Ovary (tissue), 9 donors: ENCODE results near the gene ATF3. TPM values are rescaled to one million over a fixed set of nuclear protein-coding genes. Genes with fewer than 3 reads are reported as not detected.

Source experiments
- DNase-seq, 5 donors: peaks; one replicate each; pipeline ENCODE4 v3.0.0-alpha.2; 2019 to 2020
- H3K27ac ChIP-seq, 2 donors: fragments of 200-600 bp; one replicate each; pipeline versions ENCODE4 v1.5.1 to v1.8.0; 2019 to 2022
- H3K27me3 ChIP-seq: fragments of 200-600 bp; one replicate; pipeline ENCODE4 v1.8.0; 2022
- H3K36me3 ChIP-seq: fragments of 200-600 bp; sonication (generic); one replicate; pipeline ENCODE4 v1.5.1; 2019
- H3K4me1 ChIP-seq: one replicate; pipeline ENCODE4 v1.8.1; 2013; ENCODE audit warnings: mild to moderate bottlenecking, moderate library complexity; ENCODE audit not compliant: insufficient read depth
- H3K4me3 ChIP-seq: fragments of 200-600 bp; sonication (generic); one replicate; pipeline ENCODE4 v1.5.1; 2017
- H3K9me3 ChIP-seq, 2 donors: fragments of 200-600 bp in 1 of 2; sonication (generic) in 1 of 2; one replicate each; pipeline versions ENCODE4 v1.5.1 to v1.8.1; 2013 to 2019; ENCODE audit warnings: mild to moderate bottlenecking in 1 of 2, moderate library complexity in 1 of 2
- EP300 ChIP-seq: sonication (generic); formaldehyde crosslinking; IDR thresholded peaks from one replicate; pipeline ENCODE4 v1.6.1; 2017; ENCODE audit warnings: antibody characterized with exemption
- POLR2A ChIP-seq: fragments of 450-650 bp; IDR thresholded peaks from one replicate; pipeline ENCODE4 v1.6.1; 2017; ENCODE audit warnings: antibody characterized with exemption, mild to moderate bottlenecking, moderate library complexity
- WGBS, 3 donors: extraction: QIAGEN DNeasy Blood & Tissue Kit in 1 of 3; methylation state at CpG; one replicate each; pipeline versions ENCODE4 v1.1.5 to v1.1.7; 2013 to 2017; 5-methylcytosine and 5-hydroxymethylcytosine counted together
- intact Hi-C, 4 donors: fragments of 100-400 bp; cut with DNase I; formaldehyde crosslinking; loops; one replicate each; pipeline versions ENCODE4 v1.11.0 to v1.15.1; 2022 to 2023
- polyA plus RNA-seq, 2 donors: library from polyadenylated mRNA; stranded (reverse); fragments of 200-250 nt in 1 of 2; fragments of 350-450 nt in 1 of 2; fragmentation: Illumina TruSeq in 1 of 2; extraction: RNeasy Lipid Tissue Mini Kit (QIAGEN cat#74804) in 1 of 2; gene quantifications; one replicate each; pipeline ENCODE4 v1.2.3, GENCODE V29; 2013 to 2014
- total RNA-seq, 7 donors: library from RNA; depleted of rRNA in 2 of 7; stranded (reverse); fragments of >200 nt in 2 of 7; fragmentation: NEBNext Ultra II Directional in 3 of 7; extraction: Animal tissue kit (Norgen Biotek cat#: 25700) in 3 of 7; gene quantifications; one replicate each; pipeline versions ENCODE4 v1.1.0 to v1.2.4, GENCODE V29; 2016 to 2023
- TF ChIP-seq, protein P1 (sequence below), 3 donors: fragments of 450-650 bp in 2 of 3; fragments of 200-600 bp in 1 of 3; IDR thresholded peaks; one replicate each; pipeline versions ENCODE4 v1.5.1 to v1.8.0; 2016 to 2022; ENCODE audit warnings: antibody characterized with exemption in 3 of 3, mild to moderate bottlenecking in 1 of 3
- donor health status: DM: no; HTN: no; CAD: no; lungs with moderate emphysema.
- donor health status: DM: no; HTN: no; CAD: no.
- donor health status: Bipolar disorder and iron deficiency.
- donor health status: DM: yes; HTN: yes; CAD: no.
- donor health status: DM: no; HTN: no; CAD: no.
- donor health status: DM: yes; HTN: yes; CAD: no.

ATF3 gene
- total and polyA plus RNA-seq, 9 donors: 2.9 to 132 (median 19.4) TPM

GRCh38 chr1:212665241-212666115, 56.9 kb downstream of the ATF3 start:
- 12 to 15% (median 13%) methylated on average over 37 of the region's 37 CpGs for WGBS, 3 donors
- H3K36me3 ChIP-seq: no peaks in the 10 kb centered on the region
- intact Hi-C loops: loop anchor here in 1 of 4 donors (10.0 kb wide), 1 partner anchor 119 kb away; no protein-coding TSS in a partner anchor
- no peak for TF ChIP-seq POLR2A
- TF ChIP-seq, protein P1, sequence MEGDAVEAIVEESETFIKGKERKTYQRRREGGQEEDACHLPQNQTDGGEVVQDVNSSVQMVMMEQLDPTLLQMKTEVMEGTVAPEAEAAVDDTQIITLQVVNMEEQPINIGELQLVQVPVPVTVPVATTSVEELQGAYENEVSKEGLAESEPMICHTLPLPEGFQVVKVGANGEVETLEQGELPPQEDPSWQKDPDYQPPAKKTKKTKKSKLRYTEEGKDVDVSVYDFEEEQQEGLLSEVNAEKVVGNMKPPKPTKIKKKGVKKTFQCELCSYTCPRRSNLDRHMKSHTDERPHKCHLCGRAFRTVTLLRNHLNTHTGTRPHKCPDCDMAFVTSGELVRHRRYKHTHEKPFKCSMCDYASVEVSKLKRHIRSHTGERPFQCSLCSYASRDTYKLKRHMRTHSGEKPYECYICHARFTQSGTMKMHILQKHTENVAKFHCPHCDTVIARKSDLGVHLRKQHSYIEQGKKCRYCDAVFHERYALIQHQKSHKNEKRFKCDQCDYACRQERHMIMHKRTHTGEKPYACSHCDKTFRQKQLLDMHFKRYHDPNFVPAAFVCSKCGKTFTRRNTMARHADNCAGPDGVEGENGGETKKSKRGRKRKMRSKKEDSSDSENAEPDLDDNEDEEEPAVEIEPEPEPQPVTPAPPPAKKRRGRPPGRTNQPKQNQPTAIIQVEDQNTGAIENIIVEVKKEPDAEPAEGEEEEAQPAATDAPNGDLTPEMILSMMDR (IDR thresholded peaks at IDR 0.05): peak; percentile 42 to 70 (median 61)
- peak overlapping the region; percentile 45 for H3K4me3 ChIP-seq
- peak; percentile 47 to 80 (median 62) for DNase-seq
- no peaks in the 10 kb centered on the region for H3K27me3 ChIP-seq
- H3K4me1 ChIP-seq: no peaks in the 10 kb centered on the region
- no peak overlapping the region for H3K27ac ChIP-seq
- no peaks in the 10 kb centered on the region for H3K9me3 ChIP-seq

- no peak overlapping the region for H3K4me3 ChIP-seq
- TF ChIP-seq POLR2A: no peak
- TF ChIP-seq EP300: no peak
- TF ChIP-seq, protein P1 (IDR thresholded peaks at IDR 0.05): no peak
- DNase-seq: no peak
- intact Hi-C loops: loop anchor here in 1 of 4 donors (10.0 kb wide), 1 partner anchor 119 kb away; no protein-coding TSS in a partner anchor
- WGBS, 3 donors: 79 to 86% (median 83%) methylated on average over 10 of the region's 10 CpGs
- H3K27me3 ChIP-seq: no peaks in the 10 kb centered on the region
- H3K4me1 ChIP-seq: no peaks in the 10 kb centered on the region
- H3K36me3 ChIP-seq: no peaks in the 10 kb centered on the region
- no peaks in the 10 kb centered on the region for H3K9me3 ChIP-seq
- H3K27ac ChIP-seq: no peak overlapping the region
These were observed 57.7 kb downstream of the ATF3 start for GRCh38 chr1:212666116-212666775.

- 19 to 23% (median 22%) methylated on average over 9 of the region's 9 CpGs for WGBS, 3 donors
- no peaks in the 10 kb centered on the region for H3K4me1 ChIP-seq
- H3K9me3 ChIP-seq: no peaks in the 10 kb centered on the region
- TF ChIP-seq, protein P1 (IDR thresholded peaks at IDR 0.05): no peak
- TF ChIP-seq POLR2A: no peak
- no peak for TF ChIP-seq EP300
- no peaks in the 10 kb centered on the region for H3K36me3 ChIP-seq
- no peaks in the 10 kb centered on the region for H3K27me3 ChIP-seq
- H3K27ac ChIP-seq: no peak overlapping the region
- peak in 1 of 5 donors; percentile 38 for DNase-seq
- intact Hi-C loops: loop anchor here in 1 of 4 donors (10.0 kb wide), 1 partner anchor 117 kb away; no protein-coding TSS in a partner anchor
- no peak overlapping the region for H3K4me3 ChIP-seq
These were observed 58.9 kb downstream of the ATF3 start for GRCh38 chr1:212667223-212668139.

GRCh38 chr1:212668477-212668876, 59.9 kb downstream of the ATF3 start:
- Histone ChIP-seq H3K4me3 (no peak overlapping the region), H3K9me3 (no peaks in the 10 kb centered on the region), H3K36me3 (no peaks in the 10 kb centered on the region), H3K27me3 (no peaks in the 10 kb centered on the region), H3K4me1 (no peaks in the 10 kb centered on the region), H3K27ac (no peak overlapping the region)
- intact Hi-C loops: loop anchor here in 1 of 4 donors (10.0 kb wide), 1 partner anchor 116 kb away; no protein-coding TSS in a partner anchor
- DNase-seq: no peak
- WGBS, 3 donors: 89 to 91% (median 91%) methylated on average over 5 of the region's 5 CpGs
- no peak for TF ChIP-seq POLR2A
- TF ChIP-seq, protein P1 (IDR thresholded peaks at IDR 0.05): no peak
- no peak for TF ChIP-seq EP300
